GM23248 (cell line): ENCODE data around the gene CENPN. TPM values are rescaled to one million over a fixed set of nuclear protein-coding genes. Genes with fewer than 3 reads are reported as not detected.

Source experiments
- DNase-seq: peaks from one replicate; pipeline ENCODE4 v3.0.0-alpha.2; 2015
- H2AFZ ChIP-seq: fragments of 200-600 bp; sonication (generic); 2 replicates; pipeline ENCODE4 v1.6.1; 2016; ENCODE audit warnings: antibody characterized with exemption
- H3F3A ChIP-seq: fragments of 200-600 bp; sonication (generic); 2 replicates; pipeline ENCODE4 v1.6.1; 2016; ENCODE audit warnings: mild to moderate bottlenecking, antibody characterized with exemption, mixed run types; ENCODE audit not compliant: insufficient read depth
- H3K27ac ChIP-seq: fragments of 200-600 bp; sonication (generic); 2 replicates; pipeline ENCODE4 v1.5.1; 2016; ENCODE audit warnings: mild to moderate bottlenecking
- H3K27me3 ChIP-seq: fragments of 200-600 bp; sonication (generic); replicated peaks from 2 replicates; pipeline ENCODE4 v1.6.1; 2016; ENCODE audit warnings: mild to moderate bottlenecking; ENCODE audit not compliant: insufficient read depth
- H3K36me3 ChIP-seq: fragments of 200-600 bp; sonication (generic); 2 replicates; pipeline ENCODE4 v1.6.1; 2016; ENCODE audit warnings: low read depth, mild to moderate bottlenecking
- H3K4me1 ChIP-seq: fragments of 200-600 bp; sonication (generic); 2 replicates; pipeline ENCODE4 v1.6.1; 2016; ENCODE audit warnings: mild to moderate bottlenecking; ENCODE audit not compliant: insufficient read depth
- H3K4me2 ChIP-seq: fragments of 200-600 bp; sonication (generic); one replicate; pipeline ENCODE4 v1.6.1; 2016; ENCODE audit warnings: mild to moderate bottlenecking; ENCODE audit not compliant: unreplicated experiment
- H3K4me3 ChIP-seq: fragments of 200-600 bp; sonication (generic); 2 replicates; pipeline ENCODE4 v1.5.1; 2016; ENCODE audit warnings: mild to moderate bottlenecking
- H3K79me2 ChIP-seq: fragments of 200-600 bp; sonication (generic); 2 replicates; pipeline ENCODE4 v1.6.1; 2016; ENCODE audit warnings: mild to moderate bottlenecking; ENCODE audit not compliant: insufficient read depth
- H3K9ac ChIP-seq: fragments of 200-600 bp; sonication (generic); 2 replicates; pipeline ENCODE4 v1.6.1; 2016; ENCODE audit warnings: mild to moderate bottlenecking
- H3K9me2 ChIP-seq: fragments of 200-600 bp; sonication (generic); 2 replicates; pipeline ENCODE4 v1.6.1; 2016; ENCODE audit warnings: mixed run types, mild to moderate bottlenecking, moderate library complexity; ENCODE audit not compliant: insufficient read depth
- H3K9me3 ChIP-seq: fragments of 200-600 bp; sonication (generic); one replicate; pipeline ENCODE4 v1.6.1; 2017; ENCODE audit warnings: low read depth
- H4K20me1 ChIP-seq: fragments of 200-600 bp; sonication (generic); 2 replicates; pipeline ENCODE4 v1.6.0; 2016; ENCODE audit not compliant: insufficient read depth
- EZH2 ChIP-seq: fragments of 200-600 bp; sonication (generic); IDR thresholded peaks from 2 replicates; pipeline ENCODE4 v1.6.1; 2018; ENCODE audit warnings: antibody characterized with exemption, mild to moderate bottlenecking; ENCODE audit not compliant: insufficient read depth, poor library complexity, severe bottlenecking
- EZH2phosphoT487 ChIP-seq: fragments of 200-600 bp; sonication (generic); IDR thresholded peaks from 2 replicates; pipeline ENCODE4 v1.6.1; 2018; ENCODE audit warnings: antibody characterized with exemption, moderate library complexity, mild to moderate bottlenecking, low read depth; ENCODE audit not compliant: insufficient read depth
- WGBS, 2 experiments: methylation state at CpG; one replicate each; pipeline ENCODE4 v1.1.6; 2015 to 2017; ENCODE audit warnings: low lambda C conversion rate in 2 of 2, low coverage in 1 of 2; ENCODE audit errors: missing lambda C conversion rate in 2 of 2; 5-methylcytosine and 5-hydroxymethylcytosine counted together
- in situ Hi-C: fragments of 300-500 bp; cut with MboI; formaldehyde crosslinking; loops from 2 replicates; pipeline ENCODE4 v1.15.0; 2020
- polyA plus RNA-seq: library from polyadenylated mRNA; unstranded; fragments of >200 nt; fragmentation: Nextera tagmentation; extraction: Ambion mirVana; gene quantifications from 2 replicates; pipeline ENCODE4 v1.2.1, GENCODE V29; 2016
- small RNA-seq: library from RNA; depleted of rRNA; stranded (forward); fragments of <200 nt; gene quantifications from one replicate; pipeline ENCODE3, GENCODE V24; 2014; ENCODE audit warnings: low read depth, low replicate concordance
- total RNA-seq: library from RNA; depleted of rRNA; stranded (reverse); fragments of >200 nt; shearing (Covaris generic); gene quantifications from 2 replicates; pipeline ENCODE4 v1.2.3, GENCODE V29; 2014; rRNA removed

The CENPN gene
- total and polyA plus RNA-seq, 2 experiments from 2014 or later, result 29.0 to 29.2 TPM

GRCh38 chr16:81081014-81081413, 74.0 kb downstream of the CENPN start:
- Histone ChIP-seq H3K9me3 (no peaks in the 10 kb centered on the region), H4K20me1 (no peaks in the 10 kb centered on the region), H3K9me2 (no peaks in the 10 kb centered on the region), H3K4me1 (no peaks in the 10 kb centered on the region), H3K36me3 (peaks cover 6% of the 10 kb centered on the region; the same call in 1 of the 2 replicates), H2AFZ (no peak overlapping the region), H3K4me2 (no peak overlapping the region), H3K4me3 (no peak overlapping the region), H3K27ac (no peak overlapping the region), H3K9ac (no peak overlapping the region), H3F3A (peaks cover 13% of the 10 kb centered on the region), H3K27me3 (no peaks in the 10 kb centered on the region), H3K79me2 (no peaks in the 10 kb centered on the region)
- in situ Hi-C loops, result no loop called here
- TF ChIP-seq EZH2phosphoT487, result no peak
- TF ChIP-seq EZH2, result no peak
- DNase-seq, result no peak
- WGBS, 2 experiments, result 98 to 99% methylated on average over 4 of the region's 4 CpGs

Small RNA genes within 50 kb of the gene (small RNA-seq; reads per million reads assigned to genes)
- gene AC092718.3, result not detected

Other genes starting within 250 kb of the CENPN start
- gene CDYL2, start 202.6 kb upstream of the CENPN start, total RNA-seq, result 5.2 and 15.7 TPM in 2 replicates
- 1.9 and 2.1 TPM in 2 replicates for gene CDYL2, start 202.6 kb upstream of the CENPN start, polyA plus RNA-seq
- 49.4 and 64.4 TPM in 2 replicates for gene CMC2, start 329 bp upstream of the CENPN start, total RNA-seq
- 117 and 126 TPM in 2 replicates for gene CMC2, start 329 bp upstream of the CENPN start, polyA plus RNA-seq
- 41.7 and 44.4 TPM in 2 replicates for gene ATMIN, start 28.6 kb downstream of the CENPN start, total RNA-seq
- gene ATMIN, start 28.6 kb downstream of the CENPN start, polyA plus RNA-seq, result 9.8 and 13.2 TPM in 2 replicates
- 1.3 TPM in 1 of 2 replicates, not detected in the other for gene C16orf46, start 70.0 kb downstream of the CENPN start, total RNA-seq
- 0.16 and 0.79 TPM in 2 replicates for gene C16orf46, start 70.0 kb downstream of the CENPN start, polyA plus RNA-seq
- 16.4 and 26.3 TPM in 2 replicates for gene GCSH, start 89.2 kb downstream of the CENPN start, total RNA-seq
- 55.1 and 57.0 TPM in 2 replicates for gene GCSH, start 89.2 kb downstream of the CENPN start, polyA plus RNA-seq
- gene BCO1, start 231.5 kb downstream of the CENPN start, total RNA-seq, result not detected in 2 replicates
- gene BCO1, start 231.5 kb downstream of the CENPN start, polyA plus RNA-seq, result not detected in 2 replicates